Measurements from ENCODE around the gene CCDC91.

The CCDC91 gene

DNA sequence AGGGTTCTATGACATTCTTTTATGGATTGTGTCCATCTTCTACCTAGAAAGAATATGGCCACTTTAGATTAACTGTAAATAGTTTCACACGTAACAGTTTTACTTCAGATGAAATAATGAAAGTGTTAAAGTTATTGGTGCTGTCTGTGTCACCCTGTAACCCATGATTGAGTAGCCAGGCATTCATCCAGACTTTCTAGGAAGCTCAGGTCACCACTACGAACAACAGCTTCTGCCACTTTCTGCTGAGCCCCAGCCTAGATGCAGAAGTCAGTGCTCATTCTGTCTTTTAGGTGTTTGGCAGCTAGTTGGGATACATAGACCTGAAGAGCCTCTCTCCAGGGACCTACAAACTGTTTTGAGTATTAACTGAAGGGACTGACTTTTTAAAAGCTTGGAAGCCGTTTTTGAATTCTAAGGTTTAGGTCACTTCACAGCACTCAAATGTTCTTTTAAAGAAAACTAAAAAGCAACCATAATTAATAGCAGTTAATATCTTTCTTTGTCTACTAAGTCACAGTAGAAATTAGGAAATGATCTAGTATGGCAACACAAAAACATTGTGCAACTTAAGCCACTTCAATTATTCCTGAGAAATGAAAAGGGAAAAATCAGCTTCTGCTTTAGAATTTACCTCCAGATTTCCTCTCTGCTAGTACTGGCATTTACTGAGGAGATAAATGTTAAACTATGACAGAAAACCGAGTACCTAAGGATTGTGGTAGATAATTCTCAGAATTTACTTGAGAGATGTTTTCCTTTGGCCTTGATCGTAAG lies 266.9 kb downstream of the CCDC91 start:
- TF ChIP-seq FOXP2 (optimal IDR thresholded peaks at IDR 0.05; ENCODE audit: borderline replicate concordance, extremely low read depth, extremely low read length, insufficient read depth) (no peak), POLR2AphosphoS5 (IDR thresholded peaks at IDR 0.05; ENCODE audit: low read depth, low read length) (no peak), TAF1 (IDR thresholded peaks at IDR 0.05; ENCODE audit: borderline replicate concordance, insufficient read depth, low read length) (no peak), REST (IDR thresholded peaks at IDR 0.05; ENCODE audit: insufficient read depth in 1 of 2, low read depth in 2 of 2, low read length in 2 of 2) (no peak), SIN3A (IDR thresholded peaks at IDR 0.05; ENCODE audit: borderline replicate concordance, insufficient read depth, low read length) (no peak)

DNA sequence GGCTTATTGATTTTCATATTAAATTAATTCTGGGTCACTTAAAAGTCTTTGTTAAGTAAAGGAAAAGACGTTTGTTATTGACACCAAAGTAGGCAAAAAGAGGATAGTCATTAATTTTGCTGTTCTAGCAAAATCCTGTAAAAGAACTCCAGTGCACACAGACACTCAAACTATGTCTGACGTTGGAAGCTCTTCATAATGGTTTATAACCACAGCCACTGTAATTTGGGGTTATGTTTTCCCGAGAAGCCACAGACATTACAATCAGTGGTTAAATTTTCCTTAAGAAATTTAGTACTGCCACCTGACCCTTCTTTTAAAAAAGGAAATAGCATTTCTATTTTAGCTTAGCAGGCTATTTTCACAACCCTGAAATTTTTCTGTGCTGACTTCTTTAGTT lies 267.5 kb downstream of the CCDC91 start:
- TF ChIP-seq FOXP2 (optimal IDR thresholded peaks at IDR 0.05; ENCODE audit: borderline replicate concordance, extremely low read depth, extremely low read length, insufficient read depth) (no peak), SIN3A (IDR thresholded peaks at IDR 0.05; ENCODE audit: borderline replicate concordance, insufficient read depth, low read length) (no peak), TAF1 (IDR thresholded peaks at IDR 0.05; ENCODE audit: borderline replicate concordance, insufficient read depth, low read length) (no peak), REST (IDR thresholded peaks at IDR 0.05; ENCODE audit: insufficient read depth in 1 of 2, low read depth in 2 of 2, low read length in 2 of 2) (no peak), POLR2AphosphoS5 (IDR thresholded peaks at IDR 0.05; ENCODE audit: low read depth, low read length) (no peak)

DNA sequence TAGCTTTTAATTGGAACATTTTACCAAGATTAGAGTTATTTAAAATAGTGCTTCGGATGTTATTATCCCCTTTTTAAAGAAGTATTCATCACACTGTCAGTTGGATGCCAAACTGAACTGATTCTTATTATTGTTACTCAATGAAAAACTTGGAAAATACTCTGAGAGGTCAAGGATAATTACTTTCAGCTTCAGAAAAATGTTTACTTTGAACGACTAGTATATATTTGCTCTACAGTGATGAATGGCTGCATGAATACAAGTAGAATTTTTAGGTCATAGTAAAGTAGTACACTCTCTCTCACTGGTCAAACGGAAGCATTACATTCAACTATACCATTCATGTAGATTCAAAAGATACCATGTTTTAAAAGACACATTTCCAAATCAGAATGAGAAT lies 269.2 kb downstream of the CCDC91 start:
- TF ChIP-seq FOXP2 (optimal IDR thresholded peaks at IDR 0.05; ENCODE audit: borderline replicate concordance, extremely low read depth, extremely low read length, insufficient read depth) (no peak), REST (IDR thresholded peaks at IDR 0.05; ENCODE audit: insufficient read depth in 1 of 2, low read depth in 2 of 2, low read length in 2 of 2) (no peak), SIN3A (IDR thresholded peaks at IDR 0.05; ENCODE audit: borderline replicate concordance, insufficient read depth, low read length) (no peak), POLR2AphosphoS5 (IDR thresholded peaks at IDR 0.05; ENCODE audit: low read depth, low read length) (no peak), TAF1 (IDR thresholded peaks at IDR 0.05; ENCODE audit: borderline replicate concordance, insufficient read depth, low read length) (no peak)

DNA sequence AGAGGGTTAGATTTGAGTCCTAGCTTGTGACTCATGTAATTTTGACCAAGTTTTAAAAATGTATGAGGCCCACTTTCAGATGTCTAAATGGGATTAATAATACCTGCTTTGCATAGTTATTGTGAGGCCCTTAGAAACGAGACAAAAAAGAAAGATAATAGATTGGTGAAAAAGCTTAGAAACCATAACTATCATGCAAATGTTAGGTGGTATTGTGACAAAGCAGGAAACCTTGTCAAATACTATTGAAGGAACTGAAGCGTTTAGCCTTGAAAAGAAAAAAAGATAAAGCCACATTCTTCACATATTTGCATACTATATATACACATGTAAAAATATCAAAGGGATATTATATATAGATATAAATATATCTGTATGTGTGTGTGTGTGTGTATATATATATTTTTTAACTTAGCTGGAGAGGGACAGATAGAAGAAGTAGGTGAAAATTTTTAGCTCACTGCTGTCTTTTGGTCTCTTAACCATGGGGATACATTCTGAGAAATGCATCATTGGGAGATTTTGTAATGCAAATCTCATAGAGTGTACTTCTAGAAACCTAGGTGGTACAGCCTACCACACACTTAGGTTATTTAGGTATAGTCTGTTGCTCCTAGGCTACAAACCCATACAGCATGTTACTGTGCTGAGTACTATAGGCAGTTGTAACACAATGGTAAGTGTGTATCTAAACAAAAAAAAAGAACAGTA lies 270.3 kb downstream of the CCDC91 start:
- no peak for TF ChIP-seq FOXP2 (optimal IDR thresholded peaks at IDR 0.05; ENCODE audit: borderline replicate concordance, extremely low read depth, extremely low read length, insufficient read depth)
- no peak for TF ChIP-seq REST (IDR thresholded peaks at IDR 0.05; ENCODE audit: insufficient read depth in 1 of 2, low read depth in 2 of 2, low read length in 2 of 2)
- TF ChIP-seq TAF1 (IDR thresholded peaks at IDR 0.05; ENCODE audit: borderline replicate concordance, insufficient read depth, low read length): no peak
- TF ChIP-seq POLR2AphosphoS5 (IDR thresholded peaks at IDR 0.05; ENCODE audit: low read depth, low read length): no peak
- TF ChIP-seq SIN3A (IDR thresholded peaks at IDR 0.05; ENCODE audit: borderline replicate concordance, insufficient read depth, low read length): no peak

Data from PFSK-1 (cell line).